ENCODE measurements around the gene TXLNA. TPM values are rescaled to one million over a fixed set of nuclear protein-coding genes. Genes with fewer than 3 reads are reported as not detected.

Gene TXLNA
- total RNA-seq, 3 donors from 2014 or later, result 80.7 to 86.6 (median 86.0) TPM

DNA sequence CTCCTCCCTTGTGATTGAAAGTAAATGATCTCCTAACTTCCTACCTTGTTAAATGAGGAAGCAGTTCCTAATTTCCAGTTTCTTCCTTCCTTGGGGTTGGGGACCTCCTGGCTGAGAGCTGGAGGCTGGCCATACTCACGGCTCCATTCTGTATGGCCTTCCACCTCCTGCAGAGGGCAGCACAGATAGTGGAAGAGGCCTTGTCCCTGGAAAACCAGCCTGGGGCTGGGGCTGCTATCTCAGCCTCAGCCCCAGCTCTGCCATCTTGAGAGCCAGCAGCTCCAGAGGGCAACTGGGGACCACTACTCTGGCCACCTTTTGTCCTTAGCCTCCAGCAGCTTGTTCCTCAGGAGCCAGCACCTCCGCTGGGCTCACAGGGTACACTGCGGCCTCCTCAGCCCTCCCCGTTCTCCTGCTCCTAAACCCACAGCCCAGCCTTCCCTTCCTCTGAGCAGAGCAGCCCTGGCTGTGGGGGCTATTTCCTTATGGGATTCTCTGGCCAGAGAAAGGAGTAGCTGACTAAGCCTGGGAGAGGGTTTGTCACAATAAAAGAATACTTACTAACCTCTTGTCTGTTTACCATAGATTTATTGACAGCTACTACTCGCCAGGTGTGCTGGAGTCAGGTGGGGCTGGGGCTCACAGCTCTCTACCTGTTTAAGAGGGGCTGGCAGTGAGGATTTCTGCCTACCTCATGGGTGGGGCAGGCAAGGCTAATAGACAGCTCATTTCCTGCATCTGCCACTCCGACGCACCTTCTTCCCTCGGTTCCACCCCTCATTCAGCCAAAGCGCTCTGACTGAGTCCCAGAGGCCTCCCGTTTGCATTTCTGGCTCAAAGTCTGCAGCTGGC is 36.4 kb downstream of the TXLNA start:
- H3K27me3 Mint-ChIP-seq (ENCODE audit: low read depth), result no peaks in the 10 kb centered on the region
- H3K4me3 Mint-ChIP-seq, result no peak overlapping the region
- DNase-seq (peak; percentile 53), ATAC-seq (peak; percentile 91 to 94)
- no peaks in the 10 kb centered on the region for H3K36me3 Mint-ChIP-seq (ENCODE audit: insufficient read depth)
- H3K4me1 Mint-ChIP-seq (ENCODE audit: low read depth), result peaks cover 19% of the 10 kb centered on the region
- H3K9me3 Mint-ChIP-seq, result no peaks in the 10 kb centered on the region

DNA sequence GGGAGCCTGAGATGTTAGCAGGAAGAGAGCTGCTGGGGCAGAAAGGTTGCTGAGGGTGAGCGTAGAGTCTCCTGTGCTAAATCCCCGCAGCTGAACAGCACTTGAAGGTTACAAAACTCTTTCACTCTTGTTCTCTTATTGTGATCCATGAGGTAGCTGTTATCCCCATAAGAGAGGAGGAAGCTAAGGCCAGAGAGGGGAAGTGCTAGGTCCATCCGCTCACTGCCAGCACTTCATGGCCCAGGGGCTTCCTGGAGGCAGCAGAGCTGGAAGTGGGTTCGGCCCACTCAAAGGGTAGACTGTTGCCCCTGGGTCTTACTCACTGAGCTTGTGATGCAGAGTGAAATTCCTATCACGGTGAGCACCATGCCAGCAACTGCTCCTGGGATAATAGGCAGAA is 37.1 kb downstream of the TXLNA start:
- Mint-ChIP-seq H3K4me1 (ENCODE audit: low read depth) (peaks cover 26% of the 10 kb centered on the region), H3K27me3 (ENCODE audit: low read depth) (no peaks in the 10 kb centered on the region), H3K9me3 (no peaks in the 10 kb centered on the region), H3K36me3 (ENCODE audit: insufficient read depth) (no peaks in the 10 kb centered on the region), H3K4me3 (no peak overlapping the region)
- ATAC-seq (no peak), DNase-seq (no peak)

DNA sequence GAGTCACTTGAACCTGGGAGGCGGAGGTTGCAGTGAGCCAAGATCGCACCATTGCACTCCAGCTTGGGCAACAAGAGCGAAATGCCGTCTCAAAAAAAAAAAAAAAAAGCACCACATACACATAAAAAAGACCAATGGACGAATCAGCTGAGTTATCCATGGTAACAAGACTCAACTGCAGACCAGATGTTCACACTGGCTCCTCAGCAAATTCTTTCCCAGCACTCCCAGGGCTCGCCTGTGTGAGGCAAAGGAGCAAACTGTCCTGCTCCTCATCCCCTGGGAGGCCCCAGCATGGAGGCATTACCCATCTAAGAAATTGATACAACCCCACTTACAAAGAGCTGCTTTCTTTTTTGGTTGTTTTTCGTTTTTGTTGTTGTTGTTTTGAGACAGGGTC is 39.5 kb downstream of the TXLNA start:
- H3K36me3 Mint-ChIP-seq (ENCODE audit: insufficient read depth), result peaks cover 4% of the 10 kb centered on the region
- H3K4me1 Mint-ChIP-seq (ENCODE audit: low read depth), result peaks cover 36% of the 10 kb centered on the region
- ATAC-seq, result no peak

GRCh38 chr1:32220746-32221580 is 41.5 kb downstream of the TXLNA start:
- no peak for ATAC-seq
- peaks cover 35% of the 10 kb centered on the region for H3K4me1 Mint-ChIP-seq (ENCODE audit: low read depth)
- H3K36me3 Mint-ChIP-seq (ENCODE audit: insufficient read depth), result peaks cover 12% of the 10 kb centered on the region
- DNase-seq, result no peak
- H3K27me3 Mint-ChIP-seq (ENCODE audit: low read depth), result no peaks in the 10 kb centered on the region
- no peaks in the 10 kb centered on the region for H3K9me3 Mint-ChIP-seq
- H3K4me3 Mint-ChIP-seq, result peak overlapping the region; percentile 97

More for the DNA sequence above, 39.5 kb downstream of the TXLNA start:
- Mint-ChIP-seq H3K9me3 (no peaks in the 10 kb centered on the region), H3K4me3 (no peak overlapping the region), H3K27me3 (ENCODE audit: low read depth) (no peaks in the 10 kb centered on the region)
- no peak for DNase-seq

- Mint-ChIP-seq H3K9me3 (no peaks in the 10 kb centered on the region), H3K36me3 (ENCODE audit: insufficient read depth) (peaks cover 15% of the 10 kb centered on the region), H3K4me3 (peak overlapping the region; percentile 97), H3K4me1 (ENCODE audit: low read depth) (peaks cover 33% of the 10 kb centered on the region), H3K27me3 (ENCODE audit: low read depth) (no peaks in the 10 kb centered on the region)
- DNase-seq (no peak), ATAC-seq (no peak)
These were observed 42.1 kb downstream of the TXLNA start for GRCh38 chr1:32221581-32221979.

DNA sequence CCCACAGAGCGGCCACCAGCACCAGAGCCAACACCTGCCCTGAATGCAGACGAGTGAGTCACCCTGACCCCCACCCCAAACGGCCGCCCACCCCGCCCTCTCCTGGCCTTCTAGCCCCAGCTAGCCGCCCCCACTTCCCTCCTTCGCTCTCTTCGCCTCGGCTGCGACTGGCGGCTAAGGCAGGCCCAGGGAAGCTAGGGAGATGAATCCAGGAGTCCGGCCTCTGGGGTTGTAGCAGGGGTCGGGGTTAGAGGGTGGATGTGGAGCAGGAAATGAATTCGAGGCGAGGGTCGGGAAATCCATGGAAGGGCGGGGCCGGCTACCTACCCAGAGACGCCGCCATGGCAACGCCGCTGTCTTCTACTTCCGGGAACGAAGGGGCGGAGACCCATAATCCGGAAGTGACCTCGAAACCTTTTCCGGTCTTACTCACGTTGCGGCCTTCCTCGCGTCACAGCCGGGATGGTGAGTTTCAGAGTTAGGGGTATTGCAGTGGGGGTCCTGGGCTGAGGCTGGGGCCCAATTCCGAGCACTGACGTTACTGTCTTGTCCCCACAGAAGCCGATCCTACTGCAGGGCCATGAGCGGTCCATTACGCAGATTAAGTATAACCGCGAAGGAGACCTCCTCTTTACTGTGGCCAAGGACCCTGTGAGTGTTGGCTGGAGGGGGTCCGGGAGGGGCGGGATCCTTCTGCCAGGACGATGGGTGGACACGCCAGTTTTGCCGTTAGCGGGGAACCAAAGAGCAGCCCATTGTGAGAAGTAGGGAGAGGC is 42.7 kb downstream of the TXLNA start, which contains the start of the genes EIF3I and TMEM234:
TSS of gene EIF3I (plus strand) at position 428 of the 776 bp plus-strand sequence. CDS start at position 463, 35 bp downstream.
TSS of gene TMEM234 (minus strand) at position 374 of the 776 bp plus-strand sequence. CDS start at position 343, 31 bp downstream.
- Mint-ChIP-seq H3K4me3 (peak within 1 kb of the TSS; percentile 97), H3K9me3 (no peaks in the 10 kb centered on the region), H3K27me3 (ENCODE audit: low read depth) (no peaks in the 10 kb centered on the region), H3K36me3 (ENCODE audit: insufficient read depth) (peaks cover 15% of the 10 kb centered on the region), H3K4me1 (ENCODE audit: low read depth) (peaks cover 32% of the 10 kb centered on the region)
- DNase-seq, result peak; percentile 87
- peak; percentile 96 for ATAC-seq

GRCh38 chr1:32223683-32224082 is 44.2 kb downstream of the TXLNA start:
- Mint-ChIP-seq H3K36me3 (ENCODE audit: insufficient read depth) (peaks cover 30% of the 10 kb centered on the region), H3K4me3 (peak overlapping the region; percentile 97), H3K27me3 (ENCODE audit: low read depth) (no peaks in the 10 kb centered on the region), H3K9me3 (no peaks in the 10 kb centered on the region), H3K4me1 (ENCODE audit: low read depth) (peaks cover 35% of the 10 kb centered on the region)
- DNase-seq (no peak), ATAC-seq (no peak)

DNA sequence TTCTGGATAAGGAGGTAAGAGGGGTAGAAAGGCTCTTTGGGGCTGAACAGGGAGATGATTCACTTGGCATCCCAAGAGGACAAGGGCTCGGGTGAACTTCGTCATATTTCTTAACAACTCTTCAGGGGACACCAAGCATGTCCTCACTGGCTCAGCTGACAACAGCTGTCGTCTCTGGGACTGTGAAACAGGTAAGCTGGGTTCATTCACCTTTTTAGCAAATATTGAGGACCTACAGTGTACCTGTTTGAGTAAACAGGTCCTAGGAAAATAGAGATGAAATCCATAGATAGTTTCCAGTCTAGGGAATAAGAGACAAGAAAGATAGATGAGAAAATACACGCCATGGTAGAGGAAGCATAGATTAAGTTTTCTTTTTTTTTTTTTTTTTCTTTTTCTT is 44.8 kb downstream of the TXLNA start:
- H3K4me3 Mint-ChIP-seq, result peak overlapping the region; percentile 97
- peaks cover 35% of the 10 kb centered on the region for H3K4me1 Mint-ChIP-seq (ENCODE audit: low read depth)
- H3K36me3 Mint-ChIP-seq (ENCODE audit: insufficient read depth), result peaks cover 36% of the 10 kb centered on the region
- DNase-seq, result no peak
- H3K9me3 Mint-ChIP-seq, result no peaks in the 10 kb centered on the region
- H3K27me3 Mint-ChIP-seq (ENCODE audit: low read depth), result no peaks in the 10 kb centered on the region
- ATAC-seq, result no peak

DNA sequence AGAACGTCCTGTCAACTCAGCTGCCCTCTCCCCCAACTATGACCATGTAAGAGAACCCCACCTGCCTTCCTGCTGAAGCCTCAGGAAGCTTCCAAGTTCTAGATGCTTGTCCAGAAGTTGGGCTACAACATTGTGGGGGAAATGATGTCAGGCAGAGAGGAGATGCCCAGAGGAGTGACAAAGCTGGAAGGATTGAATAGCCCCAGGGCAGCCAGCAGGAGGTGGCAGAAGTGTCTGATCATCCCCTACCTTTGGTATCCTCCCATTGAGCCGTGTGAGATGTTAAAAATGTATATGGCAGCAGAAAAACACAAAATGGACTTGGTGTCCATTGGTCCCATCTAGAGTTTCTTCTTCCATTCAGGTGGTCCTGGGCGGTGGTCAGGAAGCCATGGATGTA is 49.3 kb downstream of the TXLNA start:
- ATAC-seq, result no peak
- no peak overlapping the region for H3K4me3 Mint-ChIP-seq
- no peaks in the 10 kb centered on the region for H3K27me3 Mint-ChIP-seq (ENCODE audit: low read depth)
- no peak for DNase-seq
- peaks cover 39% of the 10 kb centered on the region for H3K36me3 Mint-ChIP-seq (ENCODE audit: insufficient read depth)
- H3K9me3 Mint-ChIP-seq, result no peaks in the 10 kb centered on the region
- peaks cover 14% of the 10 kb centered on the region for H3K4me1 Mint-ChIP-seq (ENCODE audit: low read depth)

DNA sequence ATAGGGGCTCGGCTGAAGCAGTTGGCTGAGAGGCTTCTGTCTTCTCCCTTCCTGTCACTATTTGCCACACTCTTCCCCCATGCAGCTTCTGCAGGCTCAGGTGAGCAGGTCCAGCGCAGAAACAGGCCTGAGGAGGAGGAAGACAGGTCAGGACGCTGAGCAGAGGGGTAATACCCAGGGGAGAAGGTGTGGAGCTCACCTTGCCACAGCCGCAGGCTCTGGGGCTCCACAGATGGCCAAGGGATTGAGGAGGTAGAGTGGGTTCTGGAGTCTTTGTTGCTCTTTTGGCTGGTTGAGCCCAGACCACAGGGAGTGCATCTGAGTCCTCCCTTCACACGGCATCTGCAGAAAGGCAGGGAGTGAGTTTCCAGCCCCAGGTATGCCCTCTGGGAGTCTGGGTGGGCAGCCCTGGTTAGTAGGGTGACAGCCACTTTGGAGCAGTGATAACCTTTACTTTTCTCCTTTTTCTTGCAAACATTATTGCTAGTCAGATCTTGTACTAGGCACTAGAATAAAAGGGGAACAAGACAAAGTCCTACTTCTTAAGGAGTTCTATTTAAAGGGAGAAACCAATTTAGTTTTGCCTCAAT is 52.5 kb downstream of the TXLNA start:
- DNase-seq, result no peak

GRCh38 chr1:32232558-32233304 is 53.3 kb downstream of the TXLNA start:
- Mint-ChIP-seq H3K4me1 (ENCODE audit: low read depth) (peaks cover 3% of the 10 kb centered on the region), H3K4me3 (no peak overlapping the region), H3K36me3 (ENCODE audit: insufficient read depth) (peaks cover 26% of the 10 kb centered on the region), H3K27me3 (ENCODE audit: low read depth) (no peaks in the 10 kb centered on the region), H3K9me3 (no peaks in the 10 kb centered on the region)
- no peak for DNase-seq
- no peak for ATAC-seq

More for the DNA sequence above, 52.5 kb downstream of the TXLNA start:
- no peaks in the 10 kb centered on the region for H3K9me3 Mint-ChIP-seq
- H3K27me3 Mint-ChIP-seq (ENCODE audit: low read depth), result no peaks in the 10 kb centered on the region
- no peak overlapping the region for H3K4me3 Mint-ChIP-seq
- peaks cover 3% of the 10 kb centered on the region for H3K4me1 Mint-ChIP-seq (ENCODE audit: low read depth)
- H3K36me3 Mint-ChIP-seq (ENCODE audit: insufficient read depth), result peaks cover 31% of the 10 kb centered on the region
- ATAC-seq, result no peak

- Mint-ChIP-seq H3K36me3 (ENCODE audit: insufficient read depth) (peaks cover 11% of the 10 kb centered on the region), H3K4me3 (no peak overlapping the region), H3K27me3 (ENCODE audit: low read depth) (no peaks in the 10 kb centered on the region), H3K4me1 (ENCODE audit: low read depth) (peaks cover 2% of the 10 kb centered on the region), H3K9me3 (no peaks in the 10 kb centered on the region)
- ATAC-seq (no peak), DNase-seq (no peak)
These were observed 55.3 kb downstream of the TXLNA start for GRCh38 chr1:32234792-32235191.

GRCh38 chr1:32239337-32239736 is 59.9 kb downstream of the TXLNA start:
- Mint-ChIP-seq H3K27me3 (ENCODE audit: low read depth) (no peaks in the 10 kb centered on the region), H3K36me3 (ENCODE audit: insufficient read depth) (peaks cover 6% of the 10 kb centered on the region), H3K4me3 (peak overlapping the region; percentile 84), H3K9me3 (no peaks in the 10 kb centered on the region), H3K4me1 (ENCODE audit: low read depth) (peaks cover 20% of the 10 kb centered on the region)
- DNase-seq (no peak), ATAC-seq (no peak)
